Progenitor cell of endocrine pancreas (in vitro differentiated cells): ENCODE data around the gene MOV10L1. TPM values are rescaled to one million over a fixed set of nuclear protein-coding genes. Genes with fewer than 3 reads are reported as not detected.

Experiments
- DNase-seq: peaks from one replicate; pipeline ENCODE4 v3.0.0; 2021; ENCODE audit warnings: low spot score; ENCODE audit not compliant: unreplicated experiment
- H3K27ac Mint-ChIP-seq: 2 replicates; pipeline ENCODE4 v1.8.0; 2021; ENCODE audit warnings: mild to moderate bottlenecking, moderate library complexity, mixed read lengths
- H3K27me3 Mint-ChIP-seq: 2 replicates; pipeline ENCODE4 v1.8.0; 2021; ENCODE audit warnings: mixed read lengths
- H3K36me3 Mint-ChIP-seq: 2 replicates; pipeline ENCODE4 v1.8.0; 2022; ENCODE audit warnings: mixed read lengths; ENCODE audit not compliant: insufficient read depth
- H3K4me1 Mint-ChIP-seq: 2 replicates; pipeline ENCODE4 v1.8.0; 2021; ENCODE audit warnings: low read depth, mixed read lengths
- H3K4me3 Mint-ChIP-seq: 2 replicates; pipeline ENCODE4 v1.8.0; 2021; ENCODE audit warnings: low read depth, mild to moderate bottlenecking, moderate library complexity, mixed read lengths
- H3K9me3 Mint-ChIP-seq: 2 replicates; pipeline ENCODE4 v1.8.0; 2021; ENCODE audit warnings: low read depth, mixed read lengths
- total RNA-seq: library from RNA; stranded (reverse); gene quantifications from 2 replicates; pipeline ENCODE4 v1.2.1, GENCODE V29; 2021
- TF ChIP-seq, protein P1 (sequence below): fragments of 200-600 bp; sonication (generic); IDR thresholded peaks from one replicate; pipeline ENCODE4 v1.5.0; 2021; ENCODE audit warnings: antibody characterized with exemption, mild to moderate bottlenecking; ENCODE audit not compliant: unreplicated experiment

The MOV10L1 gene
- total RNA-seq, 1 donor from 2014 or later, result 0.22 TPM

DNA sequence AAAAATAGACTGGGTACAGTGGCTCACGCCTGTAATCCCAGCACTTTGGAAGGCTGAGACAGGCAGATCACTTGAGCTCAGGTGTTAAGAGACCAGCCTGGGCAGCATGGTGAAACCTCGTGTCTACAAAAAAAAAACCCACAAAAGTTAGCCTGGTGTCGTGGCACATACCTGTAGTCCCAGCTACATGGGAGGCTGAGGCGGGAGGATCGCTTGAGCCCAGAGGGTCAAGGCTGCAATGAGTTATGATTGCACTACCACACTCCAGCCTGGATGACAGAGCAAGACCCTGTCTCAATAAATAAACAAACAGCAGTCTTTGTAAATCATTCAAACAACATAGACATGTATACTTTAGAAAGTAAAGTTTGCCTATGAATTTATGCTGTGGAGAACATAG, 2.5 kb downstream of the MOV10L1 start:
- peaks cover 25% of the 10 kb centered on the region for H3K27me3 Mint-ChIP-seq
- no peak overlapping the region for H3K4me3 Mint-ChIP-seq
- TF ChIP-seq, protein P1, sequence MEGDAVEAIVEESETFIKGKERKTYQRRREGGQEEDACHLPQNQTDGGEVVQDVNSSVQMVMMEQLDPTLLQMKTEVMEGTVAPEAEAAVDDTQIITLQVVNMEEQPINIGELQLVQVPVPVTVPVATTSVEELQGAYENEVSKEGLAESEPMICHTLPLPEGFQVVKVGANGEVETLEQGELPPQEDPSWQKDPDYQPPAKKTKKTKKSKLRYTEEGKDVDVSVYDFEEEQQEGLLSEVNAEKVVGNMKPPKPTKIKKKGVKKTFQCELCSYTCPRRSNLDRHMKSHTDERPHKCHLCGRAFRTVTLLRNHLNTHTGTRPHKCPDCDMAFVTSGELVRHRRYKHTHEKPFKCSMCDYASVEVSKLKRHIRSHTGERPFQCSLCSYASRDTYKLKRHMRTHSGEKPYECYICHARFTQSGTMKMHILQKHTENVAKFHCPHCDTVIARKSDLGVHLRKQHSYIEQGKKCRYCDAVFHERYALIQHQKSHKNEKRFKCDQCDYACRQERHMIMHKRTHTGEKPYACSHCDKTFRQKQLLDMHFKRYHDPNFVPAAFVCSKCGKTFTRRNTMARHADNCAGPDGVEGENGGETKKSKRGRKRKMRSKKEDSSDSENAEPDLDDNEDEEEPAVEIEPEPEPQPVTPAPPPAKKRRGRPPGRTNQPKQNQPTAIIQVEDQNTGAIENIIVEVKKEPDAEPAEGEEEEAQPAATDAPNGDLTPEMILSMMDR, result no peak
- H3K4me1 Mint-ChIP-seq, result no peaks in the 10 kb centered on the region
- H3K9me3 Mint-ChIP-seq, result peaks cover 3% of the 10 kb centered on the region
- DNase-seq, result no peak
- H3K27ac Mint-ChIP-seq, result no peak overlapping the region
- H3K36me3 Mint-ChIP-seq, result peaks cover 2% of the 10 kb centered on the region

DNA sequence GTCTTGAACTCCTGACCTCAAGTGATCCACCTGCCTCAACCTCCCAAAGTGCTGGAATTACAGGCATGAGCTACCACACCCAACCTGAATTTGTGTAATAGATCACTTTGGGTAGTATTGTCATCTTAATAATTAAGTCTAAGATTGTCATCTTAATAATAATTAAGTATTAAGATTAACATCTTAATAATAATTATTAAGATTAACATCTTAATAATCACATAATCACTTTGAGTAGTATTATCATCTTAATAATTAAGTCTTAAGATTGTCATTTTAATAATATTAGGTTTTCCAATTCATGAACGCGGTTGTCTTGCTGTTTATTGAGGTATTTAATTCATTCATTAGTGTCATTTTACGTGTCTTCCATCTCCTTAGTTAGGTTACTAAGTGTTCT, 8.2 kb downstream of the MOV10L1 start:
- no peaks in the 10 kb centered on the region for H3K36me3 Mint-ChIP-seq
- TF ChIP-seq, protein P1, result no peak
- no peak overlapping the region for H3K27ac Mint-ChIP-seq
- H3K4me1 Mint-ChIP-seq, result no peaks in the 10 kb centered on the region
- no peak for DNase-seq
- no peaks in the 10 kb centered on the region for H3K9me3 Mint-ChIP-seq
- no peak overlapping the region for H3K4me3 Mint-ChIP-seq
- H3K27me3 Mint-ChIP-seq, result peaks cover 15% of the 10 kb centered on the region

DNA sequence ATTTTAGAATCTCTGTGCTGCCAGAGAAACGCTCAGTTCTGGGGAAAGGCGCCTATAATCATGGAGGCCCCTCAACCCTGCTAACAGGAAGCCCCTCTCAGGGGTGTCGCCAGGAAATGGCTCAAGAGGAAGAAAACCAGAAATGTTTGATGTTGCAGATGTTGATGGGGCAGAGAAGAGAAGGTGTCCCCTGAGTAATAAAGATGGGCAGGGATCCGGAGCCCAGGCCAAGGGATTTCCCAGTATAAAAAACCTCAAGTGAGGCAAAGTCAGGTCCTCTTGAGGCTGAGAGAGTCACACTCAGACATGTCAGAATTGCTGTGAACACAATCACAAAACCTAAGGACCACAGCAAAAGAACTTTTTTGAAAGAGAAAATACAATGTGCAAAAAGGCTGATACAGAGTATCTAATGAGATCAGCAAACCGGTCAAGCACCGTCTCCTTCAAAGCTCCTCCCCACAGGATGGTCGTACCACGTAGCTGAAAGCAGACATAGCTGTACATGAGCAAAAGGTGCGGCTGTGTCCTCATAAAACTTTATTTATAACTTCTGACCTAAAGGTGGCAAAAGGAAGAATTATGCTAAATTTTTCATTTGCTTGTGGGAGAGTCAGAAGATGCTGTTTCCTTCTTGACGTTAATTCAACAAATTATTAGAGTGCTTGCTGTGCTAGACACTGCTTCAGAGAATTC, 12.2 kb downstream of the MOV10L1 start:
- peaks cover 6% of the 10 kb centered on the region for H3K27me3 Mint-ChIP-seq
- TF ChIP-seq, protein P1, result no peak
- H3K36me3 Mint-ChIP-seq, result no peaks in the 10 kb centered on the region
- H3K4me1 Mint-ChIP-seq, result no peaks in the 10 kb centered on the region
- H3K4me3 Mint-ChIP-seq, result no peak overlapping the region
- no peak overlapping the region for H3K27ac Mint-ChIP-seq
- no peaks in the 10 kb centered on the region for H3K9me3 Mint-ChIP-seq
- DNase-seq, result no peak

DNA sequence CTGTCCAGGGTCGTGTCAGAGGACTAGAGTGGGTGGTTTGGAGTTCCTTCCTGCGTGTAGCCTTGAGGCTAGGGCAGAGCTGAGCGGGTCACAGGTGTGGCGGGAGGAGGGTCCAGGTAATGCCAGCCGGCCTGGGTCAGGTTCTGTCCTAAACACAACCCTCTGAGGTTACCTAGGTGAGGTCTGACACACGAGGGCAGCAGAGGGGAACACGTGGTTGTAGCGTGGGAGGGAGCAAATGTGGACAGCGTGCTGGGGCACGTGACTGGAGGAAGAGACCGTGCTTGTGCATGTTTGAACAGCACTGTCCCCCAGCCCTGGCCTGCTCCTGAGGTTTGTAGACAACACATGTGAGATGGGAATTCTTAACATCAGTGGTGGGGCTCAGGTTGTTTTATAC, 13.1 kb downstream of the MOV10L1 start:
- Mint-ChIP-seq H3K27ac (no peak overlapping the region), H3K36me3 (no peaks in the 10 kb centered on the region), H3K27me3 (peaks cover 6% of the 10 kb centered on the region), H3K4me1 (no peaks in the 10 kb centered on the region), H3K9me3 (no peaks in the 10 kb centered on the region), H3K4me3 (no peak overlapping the region)
- TF ChIP-seq, protein P1, result no peak
- DNase-seq, result no peak

DNA sequence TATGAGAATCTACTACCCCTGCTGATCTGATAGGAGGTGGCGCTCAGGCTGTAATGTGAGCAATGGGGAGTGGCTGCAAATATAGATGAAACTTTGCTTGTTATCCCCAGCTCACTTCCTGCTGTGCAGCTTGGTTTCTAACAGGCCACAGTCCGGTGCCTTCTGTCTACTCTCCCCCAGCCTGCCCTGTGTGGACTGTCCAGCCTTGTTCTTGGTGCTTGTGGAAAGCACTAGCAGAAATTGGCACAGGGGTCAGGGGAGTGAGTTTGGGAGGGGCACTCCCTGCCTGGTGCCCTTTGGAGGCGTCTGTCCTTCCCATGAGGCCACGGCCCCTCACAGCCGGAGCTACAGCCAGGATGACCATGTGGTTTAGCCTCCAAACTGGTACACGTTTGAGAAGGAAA, 14.3 kb downstream of the MOV10L1 start:
- no peaks in the 10 kb centered on the region for H3K9me3 Mint-ChIP-seq
- no peaks in the 10 kb centered on the region for H3K4me1 Mint-ChIP-seq
- TF ChIP-seq, protein P1, result no peak

More for the DNA sequence above, 14.3 kb downstream of the MOV10L1 start:
- no peak for DNase-seq
- Mint-ChIP-seq H3K27me3 (peaks cover 6% of the 10 kb centered on the region), H3K4me3 (no peak overlapping the region), H3K36me3 (no peaks in the 10 kb centered on the region), H3K27ac (no peak overlapping the region)
